Measurements from ENCODE around the gene RHOBTB1.

The RHOBTB1 gene

DNA sequence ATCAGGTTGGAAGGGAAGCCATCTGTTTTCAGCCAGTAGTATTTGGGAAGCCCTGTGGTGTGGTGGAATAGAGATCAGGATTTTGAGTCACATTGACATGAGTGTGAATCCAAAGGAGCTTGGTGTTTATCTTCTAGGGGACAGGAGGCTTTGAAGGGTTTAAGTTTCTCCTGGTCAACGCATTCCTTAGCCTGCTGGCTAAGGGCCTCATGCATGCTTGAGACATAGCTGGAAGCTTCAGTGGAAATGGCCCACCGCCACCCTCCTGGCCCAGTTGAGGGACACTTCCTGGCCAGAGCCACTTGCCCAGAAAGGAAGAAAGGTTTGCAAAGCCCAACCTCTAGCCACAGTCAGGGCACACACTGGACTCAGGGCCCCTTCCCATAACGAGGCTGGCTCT is 94.8 kb downstream of the RHOBTB1 start:
- H3K9me3 ChIP-seq (ENCODE audit: severe bottlenecking): no peaks in the 10 kb centered on the region
- TF ChIP-seq, protein P1, sequence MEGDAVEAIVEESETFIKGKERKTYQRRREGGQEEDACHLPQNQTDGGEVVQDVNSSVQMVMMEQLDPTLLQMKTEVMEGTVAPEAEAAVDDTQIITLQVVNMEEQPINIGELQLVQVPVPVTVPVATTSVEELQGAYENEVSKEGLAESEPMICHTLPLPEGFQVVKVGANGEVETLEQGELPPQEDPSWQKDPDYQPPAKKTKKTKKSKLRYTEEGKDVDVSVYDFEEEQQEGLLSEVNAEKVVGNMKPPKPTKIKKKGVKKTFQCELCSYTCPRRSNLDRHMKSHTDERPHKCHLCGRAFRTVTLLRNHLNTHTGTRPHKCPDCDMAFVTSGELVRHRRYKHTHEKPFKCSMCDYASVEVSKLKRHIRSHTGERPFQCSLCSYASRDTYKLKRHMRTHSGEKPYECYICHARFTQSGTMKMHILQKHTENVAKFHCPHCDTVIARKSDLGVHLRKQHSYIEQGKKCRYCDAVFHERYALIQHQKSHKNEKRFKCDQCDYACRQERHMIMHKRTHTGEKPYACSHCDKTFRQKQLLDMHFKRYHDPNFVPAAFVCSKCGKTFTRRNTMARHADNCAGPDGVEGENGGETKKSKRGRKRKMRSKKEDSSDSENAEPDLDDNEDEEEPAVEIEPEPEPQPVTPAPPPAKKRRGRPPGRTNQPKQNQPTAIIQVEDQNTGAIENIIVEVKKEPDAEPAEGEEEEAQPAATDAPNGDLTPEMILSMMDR (IDR thresholded peaks at IDR 0.05; ENCODE audit: poor library complexity, severe bottlenecking): no peak
- no peak overlapping the region for H3K4me3 ChIP-seq (ENCODE audit: severe bottlenecking)
- ATAC-seq (ENCODE audit: low read depth) (no peak), DNase-seq (ENCODE audit: low spot score) (no peak)
- H3K27ac ChIP-seq (ENCODE audit: poor library complexity, severe bottlenecking): no peak overlapping the region
- H3K27me3 ChIP-seq (ENCODE audit: insufficient read depth, poor library complexity, severe bottlenecking): no peaks in the 10 kb centered on the region
- H3K36me3 ChIP-seq (ENCODE audit: low read depth): no peaks in the 10 kb centered on the region
- no peaks in the 10 kb centered on the region for H3K4me1 ChIP-seq (ENCODE audit: insufficient read depth, poor library complexity, severe bottlenecking)

DNA sequence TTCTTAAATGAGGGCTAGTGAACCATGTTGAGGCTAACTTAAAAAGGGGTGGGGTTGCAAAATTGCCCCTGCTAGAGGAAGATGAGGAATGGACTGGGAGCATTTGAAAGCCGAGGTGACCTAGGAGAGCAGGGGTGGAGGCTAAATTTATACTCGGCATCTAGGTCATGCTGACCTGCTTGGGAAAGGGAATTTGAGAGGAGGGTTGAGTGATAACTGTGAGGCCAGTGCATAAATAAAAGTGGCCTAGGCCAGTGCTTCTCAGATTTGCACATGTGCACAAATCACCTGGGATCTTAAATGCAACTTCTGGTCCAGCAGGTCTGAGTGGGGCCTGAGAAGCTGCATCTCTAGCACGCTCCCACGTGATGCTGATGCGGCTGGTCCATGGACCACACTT is 95.3 kb downstream of the RHOBTB1 start:
- DNase-seq (ENCODE audit: low spot score) (no peak), ATAC-seq (ENCODE audit: low read depth) (no peak)
- Histone ChIP-seq H3K27me3 (ENCODE audit: insufficient read depth, poor library complexity, severe bottlenecking) (no peaks in the 10 kb centered on the region), H3K4me1 (ENCODE audit: insufficient read depth, poor library complexity, severe bottlenecking) (no peaks in the 10 kb centered on the region), H3K27ac (ENCODE audit: poor library complexity, severe bottlenecking) (no peak overlapping the region), H3K36me3 (ENCODE audit: low read depth) (no peaks in the 10 kb centered on the region), H3K9me3 (ENCODE audit: severe bottlenecking) (no peaks in the 10 kb centered on the region), H3K4me3 (ENCODE audit: severe bottlenecking) (no peak overlapping the region)
- TF ChIP-seq, protein P1 (IDR thresholded peaks at IDR 0.05; ENCODE audit: poor library complexity, severe bottlenecking): no peak

DNA sequence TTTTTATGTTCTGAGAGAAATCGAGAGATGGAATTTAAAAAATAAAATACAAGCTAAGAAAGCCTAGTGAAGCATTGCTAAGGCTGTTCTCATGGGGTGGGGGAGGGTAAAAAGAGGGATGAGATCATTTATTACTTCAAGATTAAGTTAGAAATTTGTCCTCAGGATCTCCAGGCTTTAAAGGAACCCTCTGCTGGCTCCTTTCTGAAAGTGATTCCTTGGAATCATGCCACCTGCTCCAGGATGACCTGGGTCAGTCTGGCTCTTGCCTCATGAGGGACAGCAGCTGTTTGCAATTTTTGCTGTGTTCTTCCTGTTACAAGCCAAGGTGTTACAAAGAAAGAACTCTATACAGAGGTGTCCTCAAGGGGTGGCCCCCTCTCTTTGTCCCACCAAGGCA is 95.9 kb downstream of the RHOBTB1 start:
- Histone ChIP-seq H3K4me3 (ENCODE audit: severe bottlenecking) (no peak overlapping the region), H3K27ac (ENCODE audit: poor library complexity, severe bottlenecking) (no peak overlapping the region), H3K36me3 (ENCODE audit: low read depth) (no peaks in the 10 kb centered on the region), H3K27me3 (ENCODE audit: insufficient read depth, poor library complexity, severe bottlenecking) (no peaks in the 10 kb centered on the region), H3K9me3 (ENCODE audit: severe bottlenecking) (no peaks in the 10 kb centered on the region), H3K4me1 (ENCODE audit: insufficient read depth, poor library complexity, severe bottlenecking) (no peaks in the 10 kb centered on the region)
- DNase-seq (ENCODE audit: low spot score) (no peak), ATAC-seq (ENCODE audit: low read depth) (no peak)
- TF ChIP-seq, protein P1 (IDR thresholded peaks at IDR 0.05; ENCODE audit: poor library complexity, severe bottlenecking): no peak

DNA sequence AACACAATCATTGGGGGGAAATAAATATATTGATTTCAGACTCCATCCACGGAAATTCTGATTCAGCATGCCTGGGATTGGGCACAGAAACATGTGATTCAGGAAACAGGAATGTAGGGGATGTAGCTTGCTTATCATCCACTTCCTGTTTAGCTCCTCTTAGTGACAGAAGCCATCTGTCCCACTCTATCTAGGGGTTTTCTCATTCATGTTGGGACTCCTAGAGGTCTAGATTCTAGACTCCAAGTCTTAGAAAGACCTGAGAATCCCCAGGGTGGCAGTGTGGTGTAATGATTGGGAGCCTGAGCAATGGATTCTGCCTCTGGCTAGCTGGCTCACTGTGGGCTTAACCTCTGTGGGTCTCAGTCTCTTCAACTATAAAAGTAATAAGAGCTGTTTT is 97.8 kb downstream of the RHOBTB1 start:
- H3K27ac ChIP-seq (ENCODE audit: poor library complexity, severe bottlenecking): no peak overlapping the region
- H3K9me3 ChIP-seq (ENCODE audit: severe bottlenecking): no peaks in the 10 kb centered on the region
- H3K4me3 ChIP-seq (ENCODE audit: severe bottlenecking): no peak overlapping the region
- DNase-seq (ENCODE audit: low spot score) (no peak), ATAC-seq (ENCODE audit: low read depth) (peak; percentile 38; the same call in 1 of the 3 replicates)
- TF ChIP-seq, protein P1 (IDR thresholded peaks at IDR 0.05; ENCODE audit: poor library complexity, severe bottlenecking): no peak
- no peaks in the 10 kb centered on the region for H3K27me3 ChIP-seq (ENCODE audit: insufficient read depth, poor library complexity, severe bottlenecking)
- H3K4me1 ChIP-seq (ENCODE audit: insufficient read depth, poor library complexity, severe bottlenecking): no peaks in the 10 kb centered on the region
- H3K36me3 ChIP-seq (ENCODE audit: low read depth): no peaks in the 10 kb centered on the region

DNA sequence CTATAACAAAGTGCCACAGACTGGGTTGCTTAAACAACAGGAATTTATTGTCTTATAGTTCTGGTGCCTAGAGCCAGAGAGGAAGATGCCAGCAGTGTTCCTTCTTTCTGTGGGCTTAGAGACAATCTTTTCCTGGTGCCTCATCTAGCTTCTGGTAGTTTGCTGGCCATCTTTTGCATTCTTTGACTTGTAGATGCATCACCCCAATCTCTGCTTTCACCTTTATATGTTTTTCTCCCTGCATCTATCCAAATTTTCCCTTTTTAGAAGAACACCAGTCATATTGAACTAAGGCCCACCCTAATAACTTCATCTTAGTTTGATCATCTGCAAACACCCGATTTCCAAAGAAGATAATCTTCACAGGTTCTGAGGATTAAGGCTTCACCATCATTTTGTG is 98.9 kb downstream of the RHOBTB1 start:
- Histone ChIP-seq H3K27ac (ENCODE audit: poor library complexity, severe bottlenecking) (no peak overlapping the region), H3K4me1 (ENCODE audit: insufficient read depth, poor library complexity, severe bottlenecking) (no peaks in the 10 kb centered on the region), H3K36me3 (ENCODE audit: low read depth) (no peaks in the 10 kb centered on the region), H3K4me3 (ENCODE audit: severe bottlenecking) (no peak overlapping the region), H3K9me3 (ENCODE audit: severe bottlenecking) (no peaks in the 10 kb centered on the region), H3K27me3 (ENCODE audit: insufficient read depth, poor library complexity, severe bottlenecking) (no peaks in the 10 kb centered on the region)
- TF ChIP-seq, protein P1 (IDR thresholded peaks at IDR 0.05; ENCODE audit: poor library complexity, severe bottlenecking): no peak
- DNase-seq (ENCODE audit: low spot score) (no peak), ATAC-seq (ENCODE audit: low read depth) (no peak)
